ENCODE results near the gene PRR35.

The PRR35 gene

DNA sequence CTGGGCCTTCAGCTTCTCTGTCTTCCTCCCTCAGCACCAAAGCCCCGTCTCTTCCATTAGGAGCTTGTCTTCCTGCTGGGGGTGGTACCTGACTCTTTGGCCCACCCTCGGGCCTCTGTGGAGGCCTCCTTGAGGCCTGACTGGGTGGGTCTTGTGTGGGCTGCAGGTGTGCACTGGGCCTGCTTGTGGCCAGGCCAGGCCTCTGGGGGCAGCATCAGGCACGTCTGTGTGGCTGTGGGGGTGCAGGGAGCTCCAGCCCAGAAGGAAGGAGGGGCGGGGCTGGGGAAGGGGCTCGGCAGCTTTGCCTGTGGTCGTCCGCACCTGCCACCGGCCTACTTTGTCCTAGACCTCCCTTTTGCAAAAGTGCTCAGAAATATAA is 16.6 kb downstream of the PRR35 start:
- H3K36me3 ChIP-seq: peaks cover 14 to 69% (median 23%) of the 10 kb centered on the region in 3 donors
- intact Hi-C loops (cut with DNase I; ENCODE audit: low total_unique reads): loop anchor here (5.0 kb wide), 1 partner anchor 80 kb away; no protein-coding TSS in a partner anchor
- H3K9me3 ChIP-seq: no peaks in the 10 kb centered on the region
- H3K27me3 ChIP-seq: no peaks in the 10 kb centered on the region
- peaks cover 0 to 5% (median 0%) of the 10 kb centered on the region in 4 donors for H3K4me1 ChIP-seq
- no peak for TF ChIP-seq CTCF (IDR thresholded peaks at IDR 0.05)
- H3K4me3 ChIP-seq: no peak overlapping the region
- H3K27ac ChIP-seq: no peak overlapping the region
- no peak for DNase-seq

- DNase-seq: no peak
- TF ChIP-seq CTCF (IDR thresholded peaks at IDR 0.05): no peak
- H3K9me3 ChIP-seq: no peaks in the 10 kb centered on the region
- H3K36me3 ChIP-seq: peaks cover 14 to 69% (median 23%) of the 10 kb centered on the region in 3 donors
- intact Hi-C loops (cut with DNase I; ENCODE audit: low total_unique reads): loop anchor here (5.0 kb wide), 1 partner anchor 80 kb away; no protein-coding TSS in a partner anchor
- no peaks in the 10 kb centered on the region for H3K4me1 ChIP-seq
- H3K4me3 ChIP-seq: no peak overlapping the region
- no peaks in the 10 kb centered on the region for H3K27me3 ChIP-seq
- no peak overlapping the region for H3K27ac ChIP-seq
These were observed 17.6 kb downstream of the PRR35 start for GRCh38 chr16:577796-578195.

DNA sequence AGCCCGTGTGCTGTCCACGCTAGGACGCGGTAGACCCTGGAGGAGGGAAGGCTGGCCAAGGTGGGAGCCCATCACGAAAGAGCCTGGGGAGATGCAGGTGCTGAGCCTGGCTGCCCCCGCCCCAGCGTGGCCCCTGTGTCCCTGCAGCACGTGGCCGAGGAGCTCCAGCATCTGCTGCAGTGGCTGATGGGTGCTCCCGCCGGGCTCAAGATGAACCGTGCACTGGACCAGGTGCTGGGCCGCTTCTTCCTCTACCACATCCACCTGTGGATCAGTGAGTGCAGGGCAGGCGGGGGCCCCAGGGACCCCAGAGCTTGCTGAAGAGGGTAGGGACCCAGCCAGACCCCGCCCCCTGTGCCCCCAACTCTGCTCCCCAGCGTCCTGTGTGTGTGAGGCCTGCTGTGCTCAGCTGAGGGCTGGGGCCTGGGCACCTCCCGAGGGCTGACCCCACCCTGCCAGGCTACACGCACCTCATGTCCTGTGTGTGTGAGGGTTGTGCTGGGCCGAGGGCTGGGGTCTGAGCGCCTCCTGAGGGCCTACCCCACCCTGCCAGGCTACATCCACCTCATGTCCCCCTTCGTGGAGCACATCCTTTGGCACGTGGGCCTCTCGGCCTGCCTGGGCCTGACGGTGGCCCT is 18.2 kb downstream of the PRR35 start:
- Histone ChIP-seq H3K27ac (no peak overlapping the region), H3K27me3 (no peaks in the 10 kb centered on the region), H3K4me3 (no peak overlapping the region), H3K36me3 (peaks cover 14 to 74% (median 23%) of the 10 kb centered on the region in 3 donors), H3K9me3 (no peaks in the 10 kb centered on the region), H3K4me1 (no peaks in the 10 kb centered on the region)
- no peak for DNase-seq
- TF ChIP-seq CTCF (IDR thresholded peaks at IDR 0.05): no peak
- intact Hi-C loops (cut with DNase I; ENCODE audit: low total_unique reads): loop anchor here (5.0 kb wide), 1 partner anchor 79 kb away; no protein-coding TSS in a partner anchor

- peak; percentile 62 to 78 for DNase-seq
- TF ChIP-seq CTCF (IDR thresholded peaks at IDR 0.05): peak; percentile 63 to 80
- Histone ChIP-seq H3K27ac (no peak overlapping the region), H3K36me3 (peaks cover 14 to 71% (median 21%) of the 10 kb centered on the region in 3 donors), H3K4me1 (peaks cover 0 to 2% (median 0%) of the 10 kb centered on the region in 4 donors), H3K9me3 (no peaks in the 10 kb centered on the region), H3K27me3 (no peaks in the 10 kb centered on the region), H3K4me3 (no peak overlapping the region)
- intact Hi-C loops (cut with DNase I; ENCODE audit: low total_unique reads): loop anchor here (5.0 kb wide), 1 partner anchor 78 kb away; no protein-coding TSS in a partner anchor
These were observed 18.7 kb downstream of the PRR35 start for GRCh38 chr16:578870-579405.

DNA sequence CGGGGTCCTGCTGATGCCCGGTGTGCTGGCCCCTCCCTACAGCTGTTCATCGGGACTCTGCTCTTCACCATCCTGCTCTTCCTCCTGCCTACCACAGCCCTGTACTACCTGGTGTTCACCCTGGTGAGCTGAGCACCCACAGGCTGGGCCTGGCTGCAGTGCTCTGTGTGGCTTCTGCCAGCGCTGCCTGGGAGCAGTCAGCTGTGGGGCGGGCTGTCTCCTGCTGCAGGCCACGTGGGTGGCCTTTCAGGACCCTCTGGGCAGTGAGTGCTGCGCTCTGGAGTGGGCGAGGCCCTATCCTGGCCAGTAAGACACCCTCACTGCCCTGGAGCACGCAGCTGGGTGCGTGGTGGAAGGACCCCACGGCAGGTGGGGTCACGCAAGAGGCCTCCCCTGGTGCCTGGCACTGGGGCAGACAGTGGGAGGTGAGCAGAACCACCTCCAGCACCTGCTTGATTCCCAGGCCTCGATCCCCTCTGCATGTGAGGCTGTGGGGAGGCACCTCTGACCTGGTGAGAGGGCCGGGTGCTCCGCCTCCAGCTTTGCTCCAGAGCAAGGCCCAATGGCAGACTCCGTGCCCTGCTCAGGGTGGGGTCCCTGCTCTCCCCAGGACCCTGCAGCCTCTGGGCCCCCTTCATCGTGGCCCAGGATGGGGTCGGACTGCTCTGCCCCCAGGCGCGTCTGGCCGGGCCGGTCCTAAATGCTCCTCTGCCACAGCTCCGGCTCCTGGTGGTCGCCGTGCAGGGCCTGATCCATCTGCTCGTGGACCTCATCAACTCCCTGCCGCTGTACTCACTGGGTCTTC is 20.1 kb downstream of the PRR35 start:
- Histone ChIP-seq H3K9me3 (no peaks in the 10 kb centered on the region), H3K27ac (no peak overlapping the region), H3K27me3 (peaks cover 0 to 2% of the 10 kb centered on the region in 2 donors), H3K4me1 (peaks cover 0 to 8% (median 0%) of the 10 kb centered on the region in 4 donors), H3K4me3 (no peak overlapping the region), H3K36me3 (peaks cover 7 to 57% (median 8%) of the 10 kb centered on the region in 3 donors)
- no peak for TF ChIP-seq CTCF (IDR thresholded peaks at IDR 0.05)
- intact Hi-C loops (cut with DNase I; ENCODE audit: low total_unique reads): loop anchor here (10.0 kb wide), 1 partner anchor 54 kb away; the partner anchor contains the start of genes METTL26 and WFIKKN1
- DNase-seq: no peak
